HEK293 (cell line): ENCODE results near the gene TIMM8A.

Experiments used
- ZNF175 ChIP-seq: fragments of 450-650 bp; formaldehyde crosslinking; IDR thresholded peaks from 2 replicates; pipeline ENCODE4 v1.5.1; 2016; ENCODE audit warnings: missing biosample characterization, missing genetic modification characterization
- ZNF510 ChIP-seq: fragments of 450-650 bp; formaldehyde crosslinking; IDR thresholded peaks from 2 replicates; pipeline ENCODE4 v1.5.1; 2018; ENCODE audit warnings: mild to moderate bottlenecking, missing genetic modification characterization, missing biosample characterization; ENCODE audit not compliant: insufficient replicate concordance

- no peak for TF ChIP-seq ZNF175 (tag by site-specific recombination)
- no peak for TF ChIP-seq ZNF510 (tag by site-specific recombination)
Observed at GRCh38 chrX:101359966-101360365, 11.4 kb upstream of the TIMM8A start.
